ENCODE data around the gene SEC63.
"Not testable (repeated sequence)": the region's sequence is repeated elsewhere in the genome, so short reads cannot be mapped to it uniquely, and the experiment has no call there.

SEC63 gene

GRCh38 chr6:107971181-107971580, 13.2 kb upstream of the SEC63 start:
- no peak for DNase-seq

GRCh38 chr6:107970255-107970654, 12.2 kb upstream of the SEC63 start:
- no peak for DNase-seq

- no peak for DNase-seq
These were observed 10.1 kb upstream of the SEC63 start for GRCh38 chr6:107968081-107968480.

GRCh38 chr6:107965746-107966145, 7.7 kb upstream of the SEC63 start:
- DNase-seq, result no peak

GRCh38 chr6:107962723-107963122, 4.7 kb upstream of the SEC63 start:
- no peak for DNase-seq

GRCh38 chr6:107959392-107959791, 1.4 kb upstream of the SEC63 start:
- DNase-seq, result no peak

- not testable (repeated sequence) for DNase-seq
These were observed 818 bp upstream of the SEC63 start for GRCh38 chr6:107958689-107959362.

GRCh38 chr6:107957308-107957908, 600 bp downstream of the SEC63 start:
- DNase-seq, result peak; percentile 54

- DNase-seq, result no peak
These were observed 1.3 kb downstream of the SEC63 start for GRCh38 chr6:107956586-107957307.

GRCh38 chr6:107956181-107956580, 1.8 kb downstream of the SEC63 start:
- DNase-seq, result no peak

- not testable (repeated sequence) for DNase-seq
These were observed 4.1 kb downstream of the SEC63 start for GRCh38 chr6:107953858-107954414.

GRCh38 chr6:107943626-107944439, 14.2 kb downstream of the SEC63 start:
- no peak for DNase-seq

GRCh38 chr6:107942142-107942541, 15.9 kb downstream of the SEC63 start:
- DNase-seq, result no peak

GRCh38 chr6:107941627-107942026, 16.4 kb downstream of the SEC63 start:
- DNase-seq, result no peak

- DNase-seq, result no peak
These were observed 16.8 kb downstream of the SEC63 start for GRCh38 chr6:107941199-107941598.

GRCh38 chr6:107936910-107937292, 21.1 kb downstream of the SEC63 start:
- not testable (repeated sequence) for DNase-seq

GRCh38 chr6:107936162-107936909, 21.7 kb downstream of the SEC63 start:
- no peak for DNase-seq

- not testable (repeated sequence) for DNase-seq
These were observed 23.8 kb downstream of the SEC63 start for GRCh38 chr6:107934229-107934628.

GRCh38 chr6:107932580-107932979, 25.4 kb downstream of the SEC63 start:
- DNase-seq, result no peak

GRCh38 chr6:107931894-107932293, 26.1 kb downstream of the SEC63 start:
- DNase-seq, result no peak

- DNase-seq, result no peak
These were observed 29.0 kb downstream of the SEC63 start for GRCh38 chr6:107928984-107929383.
